Nephron (organoid): ENCODE results near the gene MAGIX.

Experiments used
- H3K27ac Mint-ChIP-seq, 3 experiments: 2 replicates each; pipeline ENCODE4 v1.8.0; 2020; ENCODE audit warnings: mixed read lengths in 3 of 3, mild to moderate bottlenecking in 2 of 3, moderate library complexity in 1 of 3
- H3K27me3 Mint-ChIP-seq: 2 replicates; pipeline ENCODE4 v1.8.0; 2021; ENCODE audit warnings: low read depth, mild to moderate bottlenecking, moderate library complexity, mixed read lengths
- H3K36me3 Mint-ChIP-seq: 2 replicates; pipeline ENCODE4 v1.8.0; 2020; ENCODE audit warnings: low read depth, mixed read lengths
- H3K4me1 Mint-ChIP-seq: 2 replicates; pipeline ENCODE4 v1.8.0; 2020; ENCODE audit warnings: mixed read lengths
- H3K4me3 Mint-ChIP-seq, 3 experiments: 2 replicates each; pipeline ENCODE4 v1.8.0; 2020; ENCODE audit warnings: mild to moderate bottlenecking in 3 of 3, mixed read lengths in 3 of 3, moderate library complexity in 2 of 3
- H3K9me3 Mint-ChIP-seq: 2 replicates; pipeline ENCODE4 v1.8.0; 2020; ENCODE audit warnings: mixed read lengths
- CTCF ChIP-seq, 3 experiments: fragments of 200-600 bp; sonication (generic); IDR thresholded peaks; one replicate each; pipeline ENCODE4 v1.5.0; 2021; ENCODE audit warnings: antibody characterized with exemption in 3 of 3; ENCODE audit not compliant: unreplicated experiment in 3 of 3

The MAGIX gene

GRCh38 chrX:49191574-49192011 is 29.0 kb downstream of the MAGIX start:
- H3K27ac Mint-ChIP-seq: peak overlapping the region in 1 of 3 experiments; percentile 51
- no peaks in the 10 kb centered on the region for H3K36me3 Mint-ChIP-seq
- peak overlapping the region; percentile 80 to 85 (median 84) for H3K4me3 Mint-ChIP-seq
- H3K4me1 Mint-ChIP-seq: peaks cover 10% of the 10 kb centered on the region
- TF ChIP-seq CTCF (IDR thresholded peaks at IDR 0.05; ENCODE audit: unreplicated experiment in 3 of 3): no peak
- no peaks in the 10 kb centered on the region for H3K27me3 Mint-ChIP-seq
- H3K9me3 Mint-ChIP-seq: peaks cover 14% of the 10 kb centered on the region

DNA sequence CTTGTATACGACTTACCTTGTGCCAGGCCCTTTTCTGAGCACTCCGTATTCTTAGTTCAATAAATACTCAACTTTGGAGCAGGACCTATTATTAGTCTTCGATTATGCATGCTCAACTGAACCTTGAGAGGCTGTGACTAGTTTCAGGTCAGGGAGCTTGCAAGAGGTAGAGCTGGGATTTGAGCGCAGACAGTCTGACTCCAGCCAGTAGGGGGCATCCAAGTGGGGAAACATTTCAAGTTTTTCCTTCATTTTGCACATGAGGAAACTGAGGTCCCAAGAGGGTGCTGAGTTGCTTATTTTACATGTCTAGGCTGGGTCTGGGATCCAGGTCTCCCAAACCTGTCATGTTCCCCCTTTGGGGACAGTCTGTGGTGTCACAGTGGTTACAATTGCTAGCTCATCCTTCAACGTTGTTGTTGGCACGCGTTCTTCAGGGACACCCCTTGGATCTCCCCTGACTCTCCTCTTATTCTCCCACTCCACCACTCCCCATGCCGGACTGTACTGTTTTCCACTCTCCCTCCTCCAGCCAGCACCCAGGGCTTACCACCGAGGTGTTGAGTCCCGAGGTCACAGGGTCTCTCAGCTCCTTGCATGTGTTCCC is 30.3 kb downstream of the MAGIX start:
- TF ChIP-seq CTCF (IDR thresholded peaks at IDR 0.05; ENCODE audit: unreplicated experiment in 3 of 3): peak; percentile 37 to 50 (median 39)
- Mint-ChIP-seq H3K4me1 (peaks cover 10% of the 10 kb centered on the region), H3K36me3 (no peaks in the 10 kb centered on the region), H3K27me3 (peaks cover under 1% of the 10 kb centered on the region), H3K9me3 (peaks cover 14% of the 10 kb centered on the region), H3K4me3 (peak overlapping the region; percentile 68 to 78 (median 75)), H3K27ac (peak overlapping the region in 1 of 3 experiments; percentile 69)

- no peak for TF ChIP-seq CTCF (IDR thresholded peaks at IDR 0.05; ENCODE audit: unreplicated experiment in 3 of 3)
- H3K36me3 Mint-ChIP-seq: no peaks in the 10 kb centered on the region
- peak overlapping the region; percentile 19 to 68 (median 49) for H3K4me3 Mint-ChIP-seq
- peak overlapping the region in 1 of 3 experiments; percentile 12 for H3K27ac Mint-ChIP-seq
- H3K9me3 Mint-ChIP-seq: peaks cover 17% of the 10 kb centered on the region
- peaks cover 10% of the 10 kb centered on the region for H3K4me1 Mint-ChIP-seq
- peaks cover 8% of the 10 kb centered on the region for H3K27me3 Mint-ChIP-seq
Observed at GRCh38 chrX:49193542-49193964, 31.0 kb downstream of the MAGIX start.

DNA sequence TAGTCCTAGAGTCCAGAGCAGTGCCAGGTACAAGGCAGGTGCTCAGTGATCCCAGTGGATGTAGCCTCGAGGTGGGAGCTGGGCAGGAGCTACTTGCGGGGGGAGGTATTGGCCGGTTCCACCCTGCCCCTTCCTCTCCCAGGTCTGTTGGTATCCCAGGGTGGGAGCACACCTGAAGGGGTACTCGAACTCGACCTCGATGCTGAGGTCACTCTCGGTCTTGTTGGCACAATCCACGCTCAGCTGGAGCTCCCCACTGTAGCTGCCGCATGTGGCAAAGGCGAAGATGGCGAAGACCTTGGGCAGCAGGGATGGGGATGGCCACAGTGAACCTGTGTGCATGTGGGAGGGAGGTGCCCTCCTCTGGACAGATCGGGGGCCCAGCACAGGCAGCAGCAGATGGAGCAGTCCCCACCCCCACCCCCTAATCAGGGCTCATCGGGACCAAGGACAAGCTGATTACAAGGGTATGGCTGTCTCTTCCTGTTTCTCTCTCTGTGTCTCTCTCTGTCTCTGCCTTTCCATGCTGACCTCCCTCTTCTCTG is 35.1 kb downstream of the MAGIX start:
- Mint-ChIP-seq H3K4me3 (no peak overlapping the region), H3K27me3 (peaks cover 18% of the 10 kb centered on the region), H3K36me3 (no peaks in the 10 kb centered on the region)

GRCh38 chrX:49198540-49199314 is 36.2 kb downstream of the MAGIX start:
- peak overlapping the region in 1 of 3 experiments; percentile 19 for H3K4me3 Mint-ChIP-seq
- H3K36me3 Mint-ChIP-seq: no peaks in the 10 kb centered on the region
- no peaks in the 10 kb centered on the region for H3K4me1 Mint-ChIP-seq
- no peak for TF ChIP-seq CTCF (IDR thresholded peaks at IDR 0.05; ENCODE audit: unreplicated experiment in 3 of 3)
- peaks cover 23% of the 10 kb centered on the region for H3K9me3 Mint-ChIP-seq
- H3K27ac Mint-ChIP-seq: no peak overlapping the region
- peaks cover 20% of the 10 kb centered on the region for H3K27me3 Mint-ChIP-seq

More for the DNA sequence above, 35.1 kb downstream of the MAGIX start:
- Mint-ChIP-seq H3K27ac (no peak overlapping the region), H3K4me1 (no peaks in the 10 kb centered on the region), H3K9me3 (peaks cover 24% of the 10 kb centered on the region)
- no peak for TF ChIP-seq CTCF (IDR thresholded peaks at IDR 0.05; ENCODE audit: unreplicated experiment in 3 of 3)
